Measurements from ENCODE around the gene MYO3A.

MYO3A gene

DNA sequence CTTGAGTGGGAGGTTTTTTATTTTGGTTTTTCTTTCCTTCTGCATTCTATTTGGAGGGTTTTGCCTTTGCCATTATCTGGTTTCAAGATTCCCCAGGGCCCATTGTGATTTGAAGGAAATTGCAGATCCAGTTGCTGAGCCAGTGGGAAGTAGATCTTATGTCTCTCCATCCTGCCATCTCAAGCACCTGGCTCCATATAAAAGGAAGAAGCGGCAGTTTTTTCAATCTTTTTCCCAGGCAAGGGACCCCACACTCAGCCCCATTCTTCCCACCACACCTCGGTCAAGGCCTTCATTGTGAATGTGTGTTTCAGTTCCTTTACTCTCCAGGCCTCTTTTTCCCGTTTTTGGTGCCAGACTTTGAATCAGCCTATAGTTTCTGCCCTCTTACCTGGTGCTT is 95.8 kb downstream of the MYO3A start:
- in situ Hi-C loops (cut with MboI; ENCODE audit: low pct_unique_long_range_greater_than_20kb, low sequenced_read_pairs, unreplicated experiment): no loop called here
- no peak for DNase-seq (ENCODE audit: low spot score)

DNA sequence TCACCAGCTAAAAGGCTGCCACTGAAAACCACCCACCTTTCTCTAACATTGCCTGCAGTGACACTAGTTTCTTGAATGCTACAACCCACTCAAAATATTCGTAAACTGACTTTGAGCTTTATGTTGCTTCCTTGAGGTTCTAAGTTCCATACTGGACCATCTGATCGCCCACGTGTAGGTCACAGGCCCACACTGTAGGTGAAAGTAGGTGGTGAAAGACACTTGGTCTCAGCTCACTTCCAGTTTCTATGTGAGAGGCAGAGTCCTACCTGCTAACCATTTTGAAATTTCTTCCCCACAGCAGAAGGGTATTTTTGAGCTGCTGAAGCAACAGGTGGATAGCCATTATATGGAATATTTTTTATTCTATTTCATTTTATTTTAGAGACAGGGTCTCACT is 97.3 kb downstream of the MYO3A start:
- no peak for DNase-seq (ENCODE audit: low spot score)
- in situ Hi-C loops (cut with MboI; ENCODE audit: low pct_unique_long_range_greater_than_20kb, low sequenced_read_pairs, unreplicated experiment): no loop called here
- TF ChIP-seq, protein P1, sequence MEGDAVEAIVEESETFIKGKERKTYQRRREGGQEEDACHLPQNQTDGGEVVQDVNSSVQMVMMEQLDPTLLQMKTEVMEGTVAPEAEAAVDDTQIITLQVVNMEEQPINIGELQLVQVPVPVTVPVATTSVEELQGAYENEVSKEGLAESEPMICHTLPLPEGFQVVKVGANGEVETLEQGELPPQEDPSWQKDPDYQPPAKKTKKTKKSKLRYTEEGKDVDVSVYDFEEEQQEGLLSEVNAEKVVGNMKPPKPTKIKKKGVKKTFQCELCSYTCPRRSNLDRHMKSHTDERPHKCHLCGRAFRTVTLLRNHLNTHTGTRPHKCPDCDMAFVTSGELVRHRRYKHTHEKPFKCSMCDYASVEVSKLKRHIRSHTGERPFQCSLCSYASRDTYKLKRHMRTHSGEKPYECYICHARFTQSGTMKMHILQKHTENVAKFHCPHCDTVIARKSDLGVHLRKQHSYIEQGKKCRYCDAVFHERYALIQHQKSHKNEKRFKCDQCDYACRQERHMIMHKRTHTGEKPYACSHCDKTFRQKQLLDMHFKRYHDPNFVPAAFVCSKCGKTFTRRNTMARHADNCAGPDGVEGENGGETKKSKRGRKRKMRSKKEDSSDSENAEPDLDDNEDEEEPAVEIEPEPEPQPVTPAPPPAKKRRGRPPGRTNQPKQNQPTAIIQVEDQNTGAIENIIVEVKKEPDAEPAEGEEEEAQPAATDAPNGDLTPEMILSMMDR (IDR thresholded peaks at IDR 0.05; ENCODE audit: extremely low read depth, insufficient read depth, missing control alignments): no peak

More for the DNA sequence above, 95.8 kb downstream of the MYO3A start:
- TF ChIP-seq, protein P1 (IDR thresholded peaks at IDR 0.05; ENCODE audit: extremely low read depth, insufficient read depth, missing control alignments): no peak

DNA sequence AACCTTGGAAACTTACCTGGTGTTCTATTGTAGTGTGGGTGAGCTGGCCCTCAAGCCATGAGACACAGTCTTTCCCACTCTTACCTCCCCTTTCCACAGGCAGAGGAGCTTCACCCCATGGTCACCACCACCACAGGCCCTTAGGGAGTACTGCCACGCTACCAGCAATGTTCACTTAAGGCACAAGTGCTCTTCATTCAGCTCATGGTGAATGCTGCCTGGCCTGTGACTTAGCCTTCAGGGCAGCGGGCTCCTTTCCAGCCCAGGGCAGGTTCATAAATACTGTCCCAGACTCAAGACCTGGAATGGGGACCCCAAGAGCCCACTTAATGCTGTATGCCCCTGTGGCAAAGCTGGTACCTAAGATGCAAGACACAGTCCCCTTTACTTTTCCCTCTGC is 109.4 kb downstream of the MYO3A start:
- in situ Hi-C loops (cut with MboI; ENCODE audit: low pct_unique_long_range_greater_than_20kb, low sequenced_read_pairs, unreplicated experiment): no loop called here
- TF ChIP-seq, protein P1 (IDR thresholded peaks at IDR 0.05; ENCODE audit: extremely low read depth, insufficient read depth, missing control alignments): no peak
- no peak for DNase-seq (ENCODE audit: low spot score)

DNA sequence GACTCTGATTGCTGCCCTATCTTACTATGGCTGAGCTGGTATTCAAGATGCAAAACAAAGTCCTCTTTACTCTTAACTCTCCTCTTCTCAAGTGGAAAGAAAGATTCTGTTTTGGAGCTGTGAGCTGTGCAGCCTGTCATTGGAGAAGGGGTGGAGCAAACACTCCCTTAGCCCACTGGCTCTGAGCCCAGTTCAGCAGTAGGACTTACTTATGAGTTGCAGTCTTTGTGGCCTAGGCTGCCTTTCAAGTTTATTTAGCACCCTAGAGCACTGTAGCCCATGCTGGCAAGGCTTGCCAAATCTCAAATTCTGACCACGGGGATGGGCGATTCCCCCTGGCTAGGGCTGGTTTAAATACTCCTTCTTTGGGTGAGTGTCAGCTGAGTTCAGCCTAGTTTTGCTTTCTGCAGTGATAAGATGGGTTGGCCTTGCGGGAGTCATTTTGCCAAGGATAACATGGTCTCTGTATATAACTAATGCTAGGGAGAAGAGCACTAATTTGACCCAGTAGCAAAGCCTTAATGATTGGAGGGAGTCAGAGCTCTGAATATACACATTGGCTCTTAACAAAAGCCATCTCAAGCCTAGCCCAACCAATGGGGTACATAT is 110.2 kb downstream of the MYO3A start:
- in situ Hi-C loops (cut with MboI; ENCODE audit: low pct_unique_long_range_greater_than_20kb, low sequenced_read_pairs, unreplicated experiment): no loop called here
- TF ChIP-seq, protein P1 (IDR thresholded peaks at IDR 0.05; ENCODE audit: extremely low read depth, insufficient read depth, missing control alignments): no peak
- no peak for DNase-seq (ENCODE audit: low spot score)

DNA sequence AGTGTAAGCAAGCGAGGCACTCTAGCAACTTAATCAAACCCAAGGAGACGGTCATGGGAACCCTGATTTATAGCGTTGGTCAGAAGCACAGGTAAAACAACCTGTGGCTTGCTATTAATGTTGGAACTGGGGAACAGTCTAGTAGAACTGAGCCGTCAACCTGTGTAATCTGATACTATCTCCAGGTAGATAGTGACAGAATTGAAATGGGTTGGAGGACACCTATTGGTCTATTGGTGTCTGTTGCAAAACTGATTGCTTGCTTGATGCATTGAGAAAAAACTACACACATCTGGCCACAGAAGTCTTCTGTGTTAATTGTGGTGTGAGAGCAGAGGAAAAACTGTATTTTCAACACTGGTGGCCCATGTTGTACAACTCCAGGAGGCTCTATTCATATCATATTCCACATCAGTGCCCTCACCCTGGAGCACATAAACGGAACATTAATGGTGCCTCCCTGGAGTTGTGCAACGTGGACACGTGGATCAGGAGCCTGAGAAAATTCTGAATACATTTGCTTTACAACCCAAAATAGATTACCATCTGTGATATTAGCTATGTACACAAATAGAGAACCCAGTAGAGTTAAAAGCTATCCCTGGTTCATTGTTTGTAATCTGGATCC is 112.2 kb downstream of the MYO3A start:
- no peak for DNase-seq (ENCODE audit: low spot score)
- in situ Hi-C loops (cut with MboI; ENCODE audit: low pct_unique_long_range_greater_than_20kb, low sequenced_read_pairs, unreplicated experiment): no loop called here

DNA sequence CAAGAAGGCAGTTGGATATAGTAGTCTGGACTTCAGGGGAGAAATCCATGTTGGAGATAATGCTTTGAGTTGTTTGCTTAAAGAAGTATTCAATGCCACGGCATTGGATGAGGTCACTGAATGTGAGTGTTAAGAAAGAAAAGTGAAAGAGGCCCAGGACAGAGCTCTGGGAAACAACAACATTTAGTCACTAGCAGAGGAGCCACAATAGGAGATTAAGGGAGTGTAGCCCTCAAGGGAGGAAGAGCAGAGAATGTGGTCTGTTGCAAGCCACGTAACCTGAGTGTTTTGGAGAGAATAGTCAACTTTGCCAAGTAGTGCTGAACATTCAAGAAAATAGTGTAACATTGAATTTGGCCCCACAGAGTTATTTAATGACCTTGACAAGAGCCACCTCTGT is 114.7 kb downstream of the MYO3A start:
- DNase-seq (ENCODE audit: low spot score): no peak
- in situ Hi-C loops (cut with MboI; ENCODE audit: low pct_unique_long_range_greater_than_20kb, low sequenced_read_pairs, unreplicated experiment): no loop called here
- TF ChIP-seq, protein P1 (IDR thresholded peaks at IDR 0.05; ENCODE audit: extremely low read depth, insufficient read depth, missing control alignments): no peak

More for the DNA sequence above, 112.2 kb downstream of the MYO3A start:
- TF ChIP-seq, protein P1 (IDR thresholded peaks at IDR 0.05; ENCODE audit: extremely low read depth, insufficient read depth, missing control alignments): no peak
